Measurements from ENCODE around the gene P2RY6. TPM values are rescaled to one million over a fixed set of nuclear protein-coding genes. Genes with fewer than 3 reads are reported as not detected.

Gene P2RY6
- total RNA-seq, 1 donor from 2014 or later: 3.7 TPM

GRCh38 chr11:73293356-73293936 lies 21.3 kb downstream of the P2RY6 start:
- no peak for DNase-seq (ENCODE audit: low read depth)
- H3K4me3 ChIP-seq (ENCODE audit: low read depth, low read length): no peak overlapping the region
- TF ChIP-seq CTCF (conservative IDR thresholded peaks at IDR 0.05; ENCODE audit: low read depth, low read length): no peak

GRCh38 chr11:73294604-73295003 lies 22.5 kb downstream of the P2RY6 start:
- TF ChIP-seq CTCF (conservative IDR thresholded peaks at IDR 0.05; ENCODE audit: low read depth, low read length): no peak
- H3K4me3 ChIP-seq (ENCODE audit: low read depth, low read length): no peak overlapping the region
- DNase-seq (ENCODE audit: low read depth): no peak

GRCh38 chr11:73295241-73295995 lies 23.3 kb downstream of the P2RY6 start:
- TF ChIP-seq CTCF (conservative IDR thresholded peaks at IDR 0.05; ENCODE audit: low read depth, low read length): peak; percentile 99
- peak; percentile 50 for DNase-seq (ENCODE audit: low read depth)

GRCh38 chr11:73295996-73296318 lies 23.8 kb downstream of the P2RY6 start:
- no peak for DNase-seq (ENCODE audit: low read depth)
- TF ChIP-seq CTCF (conservative IDR thresholded peaks at IDR 0.05; ENCODE audit: low read depth, low read length): no peak
- H3K4me3 ChIP-seq (ENCODE audit: low read depth, low read length): no peak overlapping the region

More at GRCh38 chr11:73295241-73295995, 23.3 kb downstream of the P2RY6 start:
- H3K4me3 ChIP-seq (ENCODE audit: low read depth, low read length): no peak overlapping the region

- no peak for TF ChIP-seq CTCF (conservative IDR thresholded peaks at IDR 0.05; ENCODE audit: low read depth, low read length)
- H3K4me3 ChIP-seq (ENCODE audit: low read depth, low read length): no peak overlapping the region
- no peak for DNase-seq (ENCODE audit: low read depth)
Measured at GRCh38 chr11:73296501-73297230, 24.5 kb downstream of the P2RY6 start.

GRCh38 chr11:73297231-73297590 lies 25.1 kb downstream of the P2RY6 start:
- no peak for DNase-seq (ENCODE audit: low read depth)
- no peak for TF ChIP-seq CTCF (conservative IDR thresholded peaks at IDR 0.05; ENCODE audit: low read depth, low read length)
- no peak overlapping the region for H3K4me3 ChIP-seq (ENCODE audit: low read depth, low read length)

Measured in epithelial cell of proximal tubule (primary cell).